GM21737 (cell line): ENCODE measurements around the gene ASMTL.
"Not testable (repeated sequence)": the region's sequence is repeated elsewhere in the genome, so short reads cannot be mapped to it uniquely, and the experiment has no call there.

Source experiments
- ATAC-seq: cut with Tn5 transposase; IDR thresholded peaks from one replicate; pipeline ENCODE4 v1.9.1; 2021; ENCODE audit warnings: mild to moderate bottlenecking, moderate library complexity; ENCODE audit not compliant: unreplicated experiment

ASMTL gene

GRCh38 chrX:1483843-1484637, 31.3 kb upstream of the ASMTL start:
- ATAC-seq: peak; percentile 45

- not testable (repeated sequence) for ATAC-seq
These were observed 29.8 kb upstream of the ASMTL start for GRCh38 chrX:1482530-1482928.

GRCh38 chrX:1481636-1482529, 29.2 kb upstream of the ASMTL start:
- peak; percentile 57 for ATAC-seq

GRCh38 chrX:1480082-1480785, 27.5 kb upstream of the ASMTL start:
- ATAC-seq: no peak

GRCh38 chrX:1477801-1478458, 25.2 kb upstream of the ASMTL start:
- ATAC-seq: no peak

GRCh38 chrX:1477229-1477628, 24.5 kb upstream of the ASMTL start:
- no peak for ATAC-seq

- ATAC-seq: no peak
These were observed 24.0 kb upstream of the ASMTL start for GRCh38 chrX:1476682-1477081.

GRCh38 chrX:1475881-1476280, 23.2 kb upstream of the ASMTL start:
- no peak for ATAC-seq

- no peak for ATAC-seq
These were observed 22.8 kb upstream of the ASMTL start for GRCh38 chrX:1475481-1475880.

- not testable (repeated sequence) for ATAC-seq
These were observed 21.9 kb upstream of the ASMTL start for GRCh38 chrX:1474593-1474992.

- ATAC-seq: no peak
These were observed 20.3 kb upstream of the ASMTL start for GRCh38 chrX:1472975-1473374.

GRCh38 chrX:1468250-1468772, 15.6 kb upstream of the ASMTL start:
- peak; percentile 41 for ATAC-seq

GRCh38 chrX:1466971-1467561, 14.4 kb upstream of the ASMTL start:
- peak; percentile 46 for ATAC-seq

- no peak for ATAC-seq
These were observed 13.5 kb upstream of the ASMTL start for GRCh38 chrX:1466232-1466661.

- ATAC-seq: no peak
These were observed 12.8 kb upstream of the ASMTL start for GRCh38 chrX:1465286-1466231.

- ATAC-seq: no peak
These were observed 12.2 kb upstream of the ASMTL start for GRCh38 chrX:1464971-1465285.

GRCh38 chrX:1464041-1464970, 11.6 kb upstream of the ASMTL start:
- no peak for ATAC-seq

GRCh38 chrX:1463581-1463980, 10.9 kb upstream of the ASMTL start:
- ATAC-seq: no peak
